Dermis lymphatic vessel endothelial cell (primary cell): ENCODE results near the gene CAMK1. TPM values are rescaled to one million over a fixed set of nuclear protein-coding genes. Genes with fewer than 3 reads are reported as not detected.

ENCODE experiments used
- total RNA-seq: library from RNA; depleted of rRNA; stranded (reverse); fragments of >200 nt; gene quantifications from 2 replicates; pipeline ENCODE4 v1.2.1, GENCODE V29; 2014

The CAMK1 gene
- total RNA-seq: 23.9 and 27.6 TPM in 2 replicates

DNA sequence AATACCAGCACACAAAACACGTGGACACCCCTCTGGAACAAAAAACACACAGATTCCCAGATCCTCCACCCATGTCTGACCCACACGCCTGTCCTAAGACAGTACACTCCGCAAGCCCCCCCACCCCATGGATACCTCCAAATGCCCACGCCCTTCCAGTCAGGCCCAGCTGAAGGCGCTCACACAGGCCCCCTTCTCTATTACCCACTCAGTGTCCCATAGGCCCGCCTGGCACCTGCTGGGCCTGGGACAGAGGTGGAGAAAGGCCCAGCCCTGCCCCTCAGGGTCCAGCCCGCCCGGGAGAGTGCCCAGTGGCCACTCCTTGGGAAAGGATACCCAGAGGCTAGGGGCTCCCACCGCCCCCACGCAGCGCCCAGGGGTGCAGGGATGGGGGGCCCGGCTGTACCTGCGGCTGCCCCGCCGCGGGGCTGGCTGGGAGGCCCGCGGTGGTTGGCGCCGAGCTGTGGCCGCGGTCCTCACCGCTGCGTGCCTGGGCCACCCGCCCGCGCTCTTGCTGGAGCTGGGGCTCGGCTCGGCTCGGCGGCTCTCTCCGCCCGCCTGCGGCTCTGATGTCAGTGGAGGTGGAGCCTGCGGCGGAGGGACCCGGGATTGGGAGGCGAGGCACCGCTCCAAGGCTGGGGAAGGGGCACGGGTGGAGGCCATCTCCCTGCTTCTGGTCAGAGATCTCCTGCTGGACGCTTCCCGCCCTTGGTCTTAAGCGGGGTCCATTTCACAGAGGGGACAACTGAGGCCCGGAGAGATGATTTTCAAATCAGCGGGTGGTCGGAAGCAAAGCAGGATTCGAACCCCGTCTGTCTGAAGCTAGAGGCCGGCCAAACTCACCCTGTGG lies at the start of gene CAMK1:
TSS of gene CAMK1 (minus strand) at position 522 of the 850 bp plus-strand sequence. CDS start 2,198 bp downstream, outside the sequence.

DNA sequence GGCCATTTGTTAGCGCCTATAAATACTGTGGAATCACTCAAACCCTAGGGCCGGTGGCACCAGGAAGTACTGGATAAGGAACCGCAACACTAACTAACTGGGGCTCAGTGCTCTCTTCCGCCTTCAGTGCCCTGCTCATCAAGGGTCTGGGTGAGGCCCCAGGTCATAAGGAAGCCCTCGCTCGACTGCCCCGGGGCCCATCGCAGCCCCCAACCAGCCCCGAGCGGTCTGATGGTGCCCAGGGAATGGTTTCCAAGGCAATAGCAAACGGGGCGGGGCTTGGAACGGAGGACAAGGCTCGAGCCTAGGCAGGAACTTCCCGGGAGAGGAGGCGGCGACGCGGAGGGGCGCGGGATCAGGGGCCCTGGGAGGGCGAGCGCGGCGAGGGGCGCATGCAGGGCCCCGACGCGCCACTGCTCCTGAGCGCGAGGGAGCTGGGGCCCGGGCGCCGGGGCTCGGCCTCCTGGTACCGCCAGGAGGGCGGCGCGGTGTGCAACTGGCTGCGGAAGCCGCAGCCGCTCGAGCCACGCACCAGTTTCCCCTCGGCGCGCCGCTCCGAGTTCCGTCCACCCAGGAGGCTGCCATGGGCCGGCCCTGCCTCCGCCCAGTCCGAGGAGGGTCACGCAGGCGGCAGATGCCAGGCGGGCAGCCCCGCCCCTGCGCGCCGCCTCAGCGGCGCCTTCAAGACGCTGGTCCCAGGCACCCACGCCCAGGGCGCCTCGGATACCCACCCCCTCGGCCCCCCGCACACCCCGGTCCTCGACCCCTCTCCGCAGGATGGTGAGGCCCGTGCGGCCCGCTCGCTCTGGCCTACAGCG lies 40.1 kb upstream of the CAMK1 start, which contains the start of gene TTLL3:
TSS of gene TTLL3 (plus strand) at position 648 of the 818 bp plus-strand sequence. CDS start 400 bp downstream, outside the sequence.

DNA sequence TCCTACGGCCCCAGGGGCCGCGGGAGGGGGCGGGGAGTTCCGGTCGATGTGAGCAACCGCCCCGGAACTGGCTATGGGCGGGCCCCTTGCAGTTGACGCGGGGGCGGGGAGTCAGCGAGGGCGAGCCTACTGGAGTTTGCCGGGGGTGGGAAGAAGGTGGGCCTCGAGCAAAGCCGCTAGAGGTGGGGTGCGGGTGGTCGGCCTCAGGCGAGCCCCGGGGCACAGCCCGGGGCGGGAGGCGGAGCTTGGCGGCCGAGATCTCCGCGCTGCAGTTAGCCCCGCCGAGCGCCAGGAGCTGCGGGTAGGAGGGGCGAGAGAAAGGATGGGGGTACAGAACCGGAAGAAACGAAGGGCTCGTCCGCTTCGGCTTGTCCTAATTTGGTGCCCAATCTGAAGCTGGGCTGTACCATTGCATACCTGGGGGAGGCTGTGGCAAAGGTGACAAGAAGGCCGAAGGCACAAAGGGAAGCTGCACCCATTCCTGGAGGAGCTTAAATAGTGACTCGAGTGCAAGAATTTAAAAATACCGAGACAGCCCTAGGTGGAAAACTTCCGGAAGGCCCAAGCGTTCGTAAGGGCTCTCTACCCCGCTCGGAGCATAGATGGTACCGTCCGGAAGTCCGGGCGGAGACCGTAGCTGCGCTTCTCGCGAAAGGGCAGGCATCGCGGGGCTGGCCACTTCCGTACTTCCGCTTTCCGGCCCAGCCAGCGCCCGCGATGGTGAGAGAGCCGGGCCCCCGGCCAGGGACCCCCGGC lies 22.8 kb upstream of the CAMK1 start, which contains the start of the genes ARPC4 and TADA3:
TSS of gene ARPC4 (plus strand) at position 678 of the 756 bp plus-strand sequence. CDS start at position 718, 40 bp downstream.
TSS of gene TADA3 (minus strand) at position 69 of the 756 bp plus-strand sequence. CDS start 1,007 bp downstream, outside the sequence.

DNA sequence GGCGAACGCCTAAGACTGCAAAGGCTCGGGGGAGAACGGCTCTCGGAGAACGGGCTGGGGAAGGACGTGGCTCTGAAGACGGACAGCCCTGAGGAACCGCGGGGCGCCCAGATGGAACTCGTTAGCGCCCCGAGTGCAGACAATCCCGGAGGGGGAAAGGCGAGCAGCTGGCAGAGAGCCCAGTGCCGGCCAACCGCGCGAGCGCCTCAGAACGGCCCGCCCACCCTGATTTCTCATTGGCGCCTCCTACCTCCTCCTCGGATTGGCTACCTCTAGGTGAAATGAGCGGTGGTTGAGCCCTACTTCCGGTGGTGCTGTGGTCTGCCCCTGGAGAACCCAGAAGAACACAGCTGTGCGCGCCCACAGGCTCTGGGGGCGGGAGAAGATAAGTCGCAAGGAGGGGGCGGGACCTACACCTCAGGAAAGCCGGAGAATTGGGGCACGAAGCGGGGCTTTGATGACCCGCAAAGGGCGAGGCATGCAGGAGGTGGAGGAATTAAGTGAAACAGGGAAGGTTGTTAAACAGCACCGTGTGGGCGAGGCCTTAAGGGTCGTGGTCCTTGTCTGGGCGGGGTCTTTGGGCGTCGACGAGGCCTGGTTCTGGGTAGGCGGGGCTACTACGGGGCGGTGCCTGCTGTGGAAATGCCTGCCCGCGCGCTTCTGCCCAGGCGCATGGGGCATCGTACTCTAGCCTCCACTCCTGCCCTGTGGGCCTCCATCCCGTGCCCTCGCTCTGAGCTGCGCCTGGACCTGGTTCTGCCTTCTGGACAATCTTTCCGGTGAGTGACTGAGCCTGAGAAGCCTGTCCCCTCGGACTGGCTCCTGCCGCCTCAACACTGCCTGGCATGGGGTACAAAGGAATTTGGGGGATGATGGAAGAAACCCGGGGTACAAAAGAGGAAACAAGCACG lies 19.8 kb downstream of the CAMK1 start, which contains the start of gene OGG1:
TSS of gene OGG1 (plus strand) at position 308 of the 911 bp plus-strand sequence. CDS start at position 643, 335 bp downstream.

DNA sequence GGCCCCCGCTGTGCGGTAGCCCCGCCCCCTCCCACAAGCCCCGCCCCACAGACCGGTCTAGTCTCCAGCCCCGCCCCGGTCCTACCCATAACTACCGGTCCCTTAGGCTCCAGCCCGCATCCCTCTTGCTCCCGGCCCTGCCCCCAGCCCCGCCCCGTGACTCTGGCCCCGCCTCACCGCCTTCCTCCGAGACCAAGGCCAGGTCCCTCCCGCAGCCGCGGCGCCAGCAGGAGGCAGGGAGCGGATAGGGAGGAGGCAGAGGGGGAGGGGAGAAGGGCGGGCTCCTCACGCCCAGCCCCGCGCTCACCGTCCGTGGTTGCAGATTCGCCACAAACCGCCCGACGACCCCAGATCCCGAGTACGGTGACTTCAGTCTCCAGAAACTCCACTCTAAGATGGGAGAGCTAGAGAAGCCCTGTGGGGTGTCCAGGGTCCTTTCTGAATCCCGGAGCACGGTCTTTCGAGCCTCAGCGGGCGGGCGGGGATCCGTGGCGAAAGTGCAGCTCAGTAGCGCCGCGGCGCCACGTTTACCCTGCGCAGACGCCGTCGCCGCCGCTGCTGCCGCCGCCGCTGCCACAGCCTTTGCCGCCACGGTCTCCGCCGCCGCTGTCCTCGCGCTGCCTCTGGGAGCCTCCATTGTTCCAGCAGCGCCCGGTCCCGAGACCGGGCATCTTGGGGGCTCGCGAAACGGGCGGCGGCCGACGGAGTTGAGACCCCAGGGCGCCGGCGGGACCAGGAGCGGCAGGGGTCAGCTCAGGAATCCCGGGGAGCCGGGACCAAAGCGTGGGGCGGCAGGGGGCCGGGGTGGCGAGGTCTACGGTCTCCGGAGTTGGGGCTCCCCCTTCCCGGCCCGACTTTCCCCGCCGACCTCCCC lies 38.3 kb downstream of the CAMK1 start, which contains the start of gene BRPF1:
TSS of gene BRPF1 (plus strand) at position 530 of the 874 bp plus-strand sequence. CDS start 2,406 bp downstream, outside the sequence.

Other genes with a start within 250 kb of the CAMK1 start
- under 0.01 TPM in 1 of 2 replicates, not detected in the other for gene LHFPL4, start 216.1 kb downstream of the CAMK1 start, total RNA-seq
- gene MTMR14, start 120.4 kb downstream of the CAMK1 start, total RNA-seq: 58.4 and 65.9 TPM in 2 replicates
- not detected in 2 replicates for gene CPNE9, start 66.1 kb downstream of the CAMK1 start, total RNA-seq
- gene BRPF1, start 38.2 kb downstream of the CAMK1 start, total RNA-seq: 14.6 and 19.1 TPM in 2 replicates
- gene OGG1, start 20.0 kb downstream of the CAMK1 start, total RNA-seq: 11.9 and 14.4 TPM in 2 replicates
- gene TADA3, start 22.5 kb upstream of the CAMK1 start, total RNA-seq: 22.0 and 24.7 TPM in 2 replicates
- gene ARPC4, start 23.1 kb upstream of the CAMK1 start, total RNA-seq: 284 and 296 TPM in 2 replicates
- 5.8 and 6.0 TPM in 2 replicates for gene TTLL3, start 40.3 kb upstream of the CAMK1 start, total RNA-seq
- gene RPUSD3, start 74.1 kb upstream of the CAMK1 start, total RNA-seq: 14.1 and 18.9 TPM in 2 replicates
- gene CIDEC, start 110.3 kb upstream of the CAMK1 start, total RNA-seq: not detected in 2 replicates
- gene JAGN1, start 120.7 kb upstream of the CAMK1 start, total RNA-seq: 24.7 and 29.1 TPM in 2 replicates
- 0.09 and 0.11 TPM in 2 replicates for gene IL17RE, start 132.9 kb upstream of the CAMK1 start, total RNA-seq
- gene IL17RC, start 147.2 kb upstream of the CAMK1 start, total RNA-seq: 17.4 and 20.3 TPM in 2 replicates
- 32.6 and 35.7 TPM in 2 replicates for gene CRELD1, start 163.9 kb upstream of the CAMK1 start, total RNA-seq
- gene PRRT3, start 182.5 kb upstream of the CAMK1 start, total RNA-seq: 0.52 and 0.54 TPM in 2 replicates
- gene EMC3, start 216.9 kb upstream of the CAMK1 start, total RNA-seq: 44.8 and 46.2 TPM in 2 replicates